GM23248 (cell line): ENCODE measurements around the gene ADAMTS14. TPM values are rescaled to one million over a fixed set of nuclear protein-coding genes. Genes with fewer than 3 reads are reported as not detected.
"Not testable (repeated sequence)": the region's sequence is repeated elsewhere in the genome, so short reads cannot be mapped to it uniquely, and the experiment has no call there.

Experiments used
- DNase-seq: peaks from one replicate; pipeline ENCODE4 v3.0.0-alpha.2; 2015
- H2AFZ ChIP-seq: fragments of 200-600 bp; sonication (generic); 2 replicates; pipeline ENCODE4 v1.6.1; 2016; ENCODE audit warnings: antibody characterized with exemption
- H3F3A ChIP-seq: fragments of 200-600 bp; sonication (generic); 2 replicates; pipeline ENCODE4 v1.6.1; 2016; ENCODE audit warnings: mild to moderate bottlenecking, antibody characterized with exemption, mixed run types; ENCODE audit not compliant: insufficient read depth
- H3K27ac ChIP-seq: fragments of 200-600 bp; sonication (generic); 2 replicates; pipeline ENCODE4 v1.5.1; 2016; ENCODE audit warnings: mild to moderate bottlenecking
- H3K27me3 ChIP-seq: fragments of 200-600 bp; sonication (generic); replicated peaks from 2 replicates; pipeline ENCODE4 v1.6.1; 2016; ENCODE audit warnings: mild to moderate bottlenecking; ENCODE audit not compliant: insufficient read depth
- H3K36me3 ChIP-seq: fragments of 200-600 bp; sonication (generic); 2 replicates; pipeline ENCODE4 v1.6.1; 2016; ENCODE audit warnings: low read depth, mild to moderate bottlenecking
- H3K4me1 ChIP-seq: fragments of 200-600 bp; sonication (generic); 2 replicates; pipeline ENCODE4 v1.6.1; 2016; ENCODE audit warnings: mild to moderate bottlenecking; ENCODE audit not compliant: insufficient read depth
- H3K4me2 ChIP-seq: fragments of 200-600 bp; sonication (generic); one replicate; pipeline ENCODE4 v1.6.1; 2016; ENCODE audit warnings: mild to moderate bottlenecking; ENCODE audit not compliant: unreplicated experiment
- H3K4me3 ChIP-seq: fragments of 200-600 bp; sonication (generic); 2 replicates; pipeline ENCODE4 v1.5.1; 2016; ENCODE audit warnings: mild to moderate bottlenecking
- H3K79me2 ChIP-seq: fragments of 200-600 bp; sonication (generic); 2 replicates; pipeline ENCODE4 v1.6.1; 2016; ENCODE audit warnings: mild to moderate bottlenecking; ENCODE audit not compliant: insufficient read depth
- H3K9ac ChIP-seq: fragments of 200-600 bp; sonication (generic); 2 replicates; pipeline ENCODE4 v1.6.1; 2016; ENCODE audit warnings: mild to moderate bottlenecking
- H3K9me2 ChIP-seq: fragments of 200-600 bp; sonication (generic); 2 replicates; pipeline ENCODE4 v1.6.1; 2016; ENCODE audit warnings: mixed run types, mild to moderate bottlenecking, moderate library complexity; ENCODE audit not compliant: insufficient read depth
- H3K9me3 ChIP-seq: fragments of 200-600 bp; sonication (generic); one replicate; pipeline ENCODE4 v1.6.1; 2017; ENCODE audit warnings: low read depth
- H4K20me1 ChIP-seq: fragments of 200-600 bp; sonication (generic); 2 replicates; pipeline ENCODE4 v1.6.0; 2016; ENCODE audit not compliant: insufficient read depth
- EZH2 ChIP-seq: fragments of 200-600 bp; sonication (generic); IDR thresholded peaks from 2 replicates; pipeline ENCODE4 v1.6.1; 2018; ENCODE audit warnings: antibody characterized with exemption, mild to moderate bottlenecking; ENCODE audit not compliant: insufficient read depth, poor library complexity, severe bottlenecking
- EZH2phosphoT487 ChIP-seq: fragments of 200-600 bp; sonication (generic); IDR thresholded peaks from 2 replicates; pipeline ENCODE4 v1.6.1; 2018; ENCODE audit warnings: antibody characterized with exemption, moderate library complexity, mild to moderate bottlenecking, low read depth; ENCODE audit not compliant: insufficient read depth
- WGBS, 2 experiments: methylation state at CpG; one replicate each; pipeline ENCODE4 v1.1.6; 2015 to 2017; ENCODE audit warnings: low lambda C conversion rate in 2 of 2, low coverage in 1 of 2; ENCODE audit errors: missing lambda C conversion rate in 2 of 2; 5-methylcytosine and 5-hydroxymethylcytosine counted together
- in situ Hi-C: fragments of 300-500 bp; cut with MboI; formaldehyde crosslinking; loops from 2 replicates; pipeline ENCODE4 v1.15.0; 2020
- polyA plus RNA-seq: library from polyadenylated mRNA; unstranded; fragments of >200 nt; fragmentation: Nextera tagmentation; extraction: Ambion mirVana; gene quantifications from 2 replicates; pipeline ENCODE4 v1.2.1, GENCODE V29; 2016
- total RNA-seq: library from RNA; depleted of rRNA; stranded (reverse); fragments of >200 nt; shearing (Covaris generic); gene quantifications from 2 replicates; pipeline ENCODE4 v1.2.3, GENCODE V29; 2014

Gene ADAMTS14
- total and polyA plus RNA-seq, 2 experiments from 2014 or later, result 0.91 to 0.97 TPM

- H3F3A ChIP-seq, H3K9ac ChIP-seq, in situ Hi-C loops, H3K27ac ChIP-seq, H2AFZ ChIP-seq, H3K27me3 ChIP-seq, H3K79me2 ChIP-seq, H3K9me2 ChIP-seq, H3K9me3 ChIP-seq, H3K4me2 ChIP-seq, H3K4me1 ChIP-seq, H3K36me3 ChIP-seq, H4K20me1 ChIP-seq, H3K4me3 ChIP-seq, DNase-seq: not testable (repeated sequence)
- WGBS, 2 experiments, result 50 to 52% methylated on average over 8 of the region's 8 CpGs
Observed at GRCh38 chr10:70644959-70645358, 27.3 kb upstream of the ADAMTS14 start.

- H3K4me3 ChIP-seq, result no peak overlapping the region
- H3K27ac ChIP-seq, result no peak overlapping the region
- no peaks in the 10 kb centered on the region for H3K79me2 ChIP-seq
- H3K9me3 ChIP-seq, result no peaks in the 10 kb centered on the region
- TF ChIP-seq EZH2phosphoT487 (no peak), EZH2 (no peak)
- H3K4me1 ChIP-seq, result peaks cover 8% of the 10 kb centered on the region
- H3K36me3 ChIP-seq, result no peaks in the 10 kb centered on the region
- 90 to 97% methylated on average over 2 of the region's 3 CpGs for WGBS, 2 experiments
- no peak overlapping the region for H3K4me2 ChIP-seq
- H3F3A ChIP-seq, result peaks cover 3% of the 10 kb centered on the region; the same call in 1 of the 2 replicates
- DNase-seq, result no peak
- H2AFZ ChIP-seq, result no peak overlapping the region
- H4K20me1 ChIP-seq, result no peaks in the 10 kb centered on the region
- no peak overlapping the region for H3K9ac ChIP-seq
- no peaks in the 10 kb centered on the region for H3K9me2 ChIP-seq
- H3K27me3 ChIP-seq, result no peaks in the 10 kb centered on the region
- in situ Hi-C loops, result no loop called here
Observed at GRCh38 chr10:70647086-70647485, 25.2 kb upstream of the ADAMTS14 start.

- H3K4me2 ChIP-seq, result no peak overlapping the region
- H3K36me3 ChIP-seq, result no peaks in the 10 kb centered on the region
- H3K9me3 ChIP-seq, result no peaks in the 10 kb centered on the region
- no peak overlapping the region for H3K4me3 ChIP-seq
- H4K20me1 ChIP-seq, result no peaks in the 10 kb centered on the region
- in situ Hi-C loops, result no loop called here
- TF ChIP-seq EZH2, result no peak
- no peak for TF ChIP-seq EZH2phosphoT487
- no peak for DNase-seq
- H3F3A ChIP-seq, result peaks cover 12% of the 10 kb centered on the region; the same call in 1 of the 2 replicates
- no peak overlapping the region for H3K9ac ChIP-seq
- H3K27ac ChIP-seq, result no peak overlapping the region
- WGBS, 2 experiments, result 96 to 97% methylated on average over 3 of the region's 3 CpGs
- H3K27me3 ChIP-seq, result no peaks in the 10 kb centered on the region
- H2AFZ ChIP-seq, result no peak overlapping the region
- peaks cover 16% of the 10 kb centered on the region for H3K4me1 ChIP-seq
- no peaks in the 10 kb centered on the region for H3K9me2 ChIP-seq
- H3K79me2 ChIP-seq, result no peaks in the 10 kb centered on the region
Observed at GRCh38 chr10:70648427-70648826, 23.9 kb upstream of the ADAMTS14 start.

GRCh38 chr10:70649526-70649925, 22.8 kb upstream of the ADAMTS14 start:
- Histone ChIP-seq H3K27me3 (no peaks in the 10 kb centered on the region), H3K4me1 (peaks cover 25% of the 10 kb centered on the region), H3K9me2 (no peaks in the 10 kb centered on the region), H3F3A (peaks cover 22% of the 10 kb centered on the region), H3K4me2 (no peak overlapping the region), H3K27ac (peak overlapping the region; percentile 61), H3K9ac (0 out of 2 replicates have a peak overlapping the region, but pooled peaks have one; percentile 36), H3K36me3 (no peaks in the 10 kb centered on the region), H4K20me1 (no peaks in the 10 kb centered on the region), H2AFZ (no peak overlapping the region), H3K4me3 (no peak overlapping the region), H3K79me2 (no peaks in the 10 kb centered on the region), H3K9me3 (no peaks in the 10 kb centered on the region)
- in situ Hi-C loops, result no loop called here
- DNase-seq, result peak; percentile 96
- 10 to 21% methylated on average over 4 of the region's 4 CpGs for whole genome bisulfite sequencing, 2 experiments
- TF ChIP-seq EZH2phosphoT487, result no peak

- 83% methylated on average over 3 of the region's 3 CpGs for WGBS, 2 experiments
- in situ Hi-C loops, result no loop called here
Observed at GRCh38 chr10:70650104-70650503, 22.2 kb upstream of the ADAMTS14 start.

More at GRCh38 chr10:70650104-70650503, 22.2 kb upstream of the ADAMTS14 start:
- Histone ChIP-seq H3K4me3 (no peak overlapping the region), H3K27ac (peak overlapping the region; percentile 50), H3K4me1 (peaks cover 25% of the 10 kb centered on the region), H3F3A (peaks cover 22% of the 10 kb centered on the region), H3K9ac (0 out of 2 replicates have a peak overlapping the region, but pooled peaks have one; percentile 35), H3K4me2 (no peak overlapping the region), H3K9me2 (no peaks in the 10 kb centered on the region), H3K27me3 (no peaks in the 10 kb centered on the region), H3K9me3 (no peaks in the 10 kb centered on the region), H3K79me2 (no peaks in the 10 kb centered on the region), H2AFZ (no peak overlapping the region), H4K20me1 (no peaks in the 10 kb centered on the region), H3K36me3 (no peaks in the 10 kb centered on the region)
- DNase-seq, result no peak
- TF ChIP-seq EZH2phosphoT487 (no peak), EZH2 (no peak)
